Small intestine (tissue), 7 donors: ENCODE data around the gene ZNF22. TPM values are rescaled to one million over a fixed set of nuclear protein-coding genes. Genes with fewer than 3 reads are reported as not detected.

Experiments used
- DNase-seq, 2 donors: peaks; one replicate each; pipeline versions ENCODE4 v3.0.0 to v3.0.0-alpha.2; 2013
- FAIRE-seq: peaks from 2 replicates; lab custom pipeline; 2012; peaks lifted over from hg19 to GRCh38; lab: Jason Lieb, UNC
- H3K27ac ChIP-seq, 3 donors: one replicate each; pipeline ENCODE4 v1.5.1; 2013; ENCODE audit warnings: low read length in 2 of 3, mild to moderate bottlenecking in 2 of 3, control low read depth in 1 of 3, inconsistent platforms in 1 of 3, low read depth in 1 of 3, moderate library complexity in 1 of 3
- H3K27me3 ChIP-seq, 3 donors: one replicate each; pipeline ENCODE4 v1.6.1; 2013; ENCODE audit warnings: low read length in 3 of 3, inconsistent platforms in 1 of 3; ENCODE audit not compliant: control insufficient read depth in 3 of 3, insufficient read depth in 3 of 3
- H3K36me3 ChIP-seq, 3 donors: one replicate each; pipeline ENCODE4 v1.6.1; 2013; ENCODE audit warnings: low read length in 3 of 3, inconsistent platforms in 1 of 3, low read depth in 1 of 3, mild to moderate bottlenecking in 1 of 3, moderate library complexity in 1 of 3; ENCODE audit not compliant: control insufficient read depth in 3 of 3, insufficient read depth in 2 of 3
- H3K4me1 ChIP-seq, 3 donors: one replicate each; pipeline ENCODE4 v1.6.1; 2013; ENCODE audit warnings: low read length in 2 of 3, inconsistent platforms in 1 of 3, low read depth in 1 of 3, mild to moderate bottlenecking in 1 of 3, moderate library complexity in 1 of 3; ENCODE audit not compliant: control insufficient read depth in 3 of 3, insufficient read depth in 2 of 3
- H3K4me3 ChIP-seq, 3 donors: one replicate each; pipeline ENCODE4 v1.5.1; 2013; ENCODE audit warnings: low read length in 3 of 3, control low read depth in 1 of 3, inconsistent platforms in 1 of 3, low read depth in 1 of 3, mild to moderate bottlenecking in 1 of 3, moderate library complexity in 1 of 3
- H3K9me3 ChIP-seq, 2 donors: one replicate each; pipeline ENCODE4 v1.6.1; 2013; ENCODE audit warnings: low read depth in 1 of 2, low read length in 1 of 2; ENCODE audit not compliant: control insufficient read depth in 2 of 2, insufficient read depth in 1 of 2
- whole genome bisulfite sequencing, 3 donors: extraction: QIAGEN DNeasy Blood & Tissue Kit; methylation state at CpG; one replicate each; pipeline ENCODE4 v1.1.7; 2013; 5-methylcytosine and 5-hydroxymethylcytosine counted together
- polyA plus RNA-seq, 4 donors: library from polyadenylated mRNA; stranded (reverse) in 3 of 4; unstranded in 1 of 4; fragments of 200-250 nt in 3 of 4; fragments of 120-200 nt in 1 of 4; gene quantifications; one replicate each; pipeline versions ENCODE4 v1.2.1 to v1.2.3, GENCODE V29; 2013
- donor health status: healthy with polysubstance abuse.
- donor health status: control.
- donor health status: control.
- donor health status: Bipolar disorder and iron deficiency.
- donor health status: healthy.

The ZNF22 gene
- polyA plus RNA-seq, 4 donors, result 8.1 to 30.3 (median 13.3) TPM

GRCh38 chr10:44973323-44974081 is 27.2 kb upstream of the ZNF22 start:
- no peak for FAIRE-seq
- Histone ChIP-seq H3K36me3 (peaks cover 0 to 53% (median 5%) of the 10 kb centered on the region in 3 donors), H3K4me3 (no peak overlapping the region), H3K4me1 (peaks cover 0 to 48% (median 15%) of the 10 kb centered on the region in 3 donors), H3K27me3 (no peaks in the 10 kb centered on the region), H3K9me3 (no peaks in the 10 kb centered on the region), H3K27ac (peak overlapping the region in 1 of 3 donors; percentile 89)
- 35 to 52% (median 36%) methylated on average over 18 of the region's 18 CpGs for WGBS, 3 donors
- peak; percentile 42 for DNase-seq

- FAIRE-seq, result no peak
- peak in 1 of 2 donors; percentile 42 for DNase-seq
- Histone ChIP-seq H3K36me3 (peaks cover 0 to 53% (median 5%) of the 10 kb centered on the region in 3 donors), H3K4me3 (peak overlapping the region; percentile 20 to 56 (median 40)), H3K27me3 (no peaks in the 10 kb centered on the region), H3K9me3 (no peaks in the 10 kb centered on the region), H3K4me1 (peaks cover 0 to 53% (median 15%) of the 10 kb centered on the region in 3 donors), H3K27ac (peak overlapping the region; percentile 34 to 89 (median 57))
- WGBS, 3 donors, result 23 to 40% (median 24%) methylated on average over 7 of the region's 7 CpGs
Measured at GRCh38 chr10:44974082-44974627, 26.6 kb upstream of the ZNF22 start.

- H3K4me3 ChIP-seq, result peak overlapping the region; percentile 20 to 56 (median 40)
- no peaks in the 10 kb centered on the region for H3K27me3 ChIP-seq
- peak overlapping the region; percentile 34 to 89 (median 57) for H3K27ac ChIP-seq
- peaks cover 0 to 60% (median 15%) of the 10 kb centered on the region in 3 donors for H3K4me1 ChIP-seq
- DNase-seq (peak; percentile 66 to 86), FAIRE-seq (no peak)
- 3 to 5% (median 5%) methylated on average over 42 to 46 of the region's 46 CpGs for WGBS, 3 donors
- H3K36me3 ChIP-seq, result peaks cover 0 to 50% (median 5%) of the 10 kb centered on the region in 3 donors
- no peaks in the 10 kb centered on the region for H3K9me3 ChIP-seq
Measured at GRCh38 chr10:44974628-44975430, 25.9 kb upstream of the ZNF22 start.

- Histone ChIP-seq H3K27ac (peak overlapping the region in 2 of 3 donors; percentile 46 to 51), H3K4me1 (peaks cover 0 to 68% (median 15%) of the 10 kb centered on the region in 3 donors), H3K9me3 (no peaks in the 10 kb centered on the region), H3K4me3 (peak overlapping the region in 1 of 3 donors; percentile 1), H3K36me3 (peaks cover 0 to 43% (median 5%) of the 10 kb centered on the region in 3 donors), H3K27me3 (no peaks in the 10 kb centered on the region)
- FAIRE-seq, result no peak
- DNase-seq, result peak in 1 of 2 donors; percentile 80
- WGBS, 3 donors, result 44 to 45% (median 45%) methylated on average over 10 of the region's 10 CpGs
Measured at GRCh38 chr10:44975431-44976331, 25.0 kb upstream of the ZNF22 start.

- no peak for DNase-seq
- peaks cover 0 to 77% (median 15%) of the 10 kb centered on the region in 3 donors for H3K4me1 ChIP-seq
- no peaks in the 10 kb centered on the region for H3K27me3 ChIP-seq
- peak overlapping the region in 1 of 3 donors; percentile 83 for H3K27ac ChIP-seq
- WGBS, 3 donors, result 77 to 86% (median 79%) methylated on average over 9 of the region's 9 CpGs
- peak overlapping the region in 1 of 3 donors; percentile 30 for H3K4me3 ChIP-seq
- H3K36me3 ChIP-seq, result peaks cover 0 to 36% (median 3%) of the 10 kb centered on the region in 3 donors
- FAIRE-seq, result no peak
- H3K9me3 ChIP-seq, result no peaks in the 10 kb centered on the region
Measured at GRCh38 chr10:44976352-44977198, 24.1 kb upstream of the ZNF22 start.

GRCh38 chr10:44977287-44978212 is 23.2 kb upstream of the ZNF22 start:
- DNase-seq, result no peak
- Histone ChIP-seq H3K9me3 (no peaks in the 10 kb centered on the region), H3K27ac (peak overlapping the region in 2 of 3 donors; percentile 25 to 83), H3K4me3 (peak overlapping the region; percentile 14 to 44 (median 30)), H3K36me3 (peaks cover 0 to 35% (median 0%) of the 10 kb centered on the region in 3 donors), H3K4me1 (peaks cover 0 to 78% (median 15%) of the 10 kb centered on the region in 3 donors), H3K27me3 (no peaks in the 10 kb centered on the region)
- WGBS, 3 donors, result 70 to 73% (median 72%) methylated on average over 25 of the region's 25 CpGs
- no peak for FAIRE-seq
